Trophoblast cell (in vitro differentiated cells and primary cell): ENCODE measurements around the gene FGFBP1. TPM values are rescaled to one million over a fixed set of nuclear protein-coding genes. Genes with fewer than 3 reads are reported as not detected.
A peak's percentile ranks its signal among the peaks of the same experiment; 100 is the strongest.

Experiments
- DNase-seq, 2 donors: peaks; one replicate each; pipeline ENCODE4 v3.0.0-alpha.2; 2016
- H2AFZ ChIP-seq: 2 replicates; pipeline ENCODE4 v1.6.1; 2013; ENCODE audit warnings: low read length, moderate library complexity, mild to moderate bottlenecking; ENCODE audit not compliant: insufficient read depth, poor library complexity
- H2AK5ac ChIP-seq: 2 replicates; pipeline ENCODE4 v1.6.1; 2013; ENCODE audit warnings: mild to moderate bottlenecking, low read length
- H2BK120ac ChIP-seq: 2 replicates; pipeline ENCODE4 v1.6.1; 2013; ENCODE audit warnings: low read length, mild to moderate bottlenecking, moderate library complexity; ENCODE audit not compliant: insufficient read depth, poor library complexity
- H2BK12ac ChIP-seq: 2 replicates; pipeline ENCODE4 v1.6.1; 2013; ENCODE audit warnings: mild to moderate bottlenecking, low read length, moderate library complexity
- H2BK5ac ChIP-seq: 2 replicates; pipeline ENCODE4 v1.6.1; 2013; ENCODE audit warnings: low read length, low read depth, moderate library complexity, mild to moderate bottlenecking; ENCODE audit not compliant: poor library complexity
- H3K14ac ChIP-seq: 2 replicates; pipeline ENCODE4 v1.6.1; 2013; ENCODE audit warnings: mild to moderate bottlenecking, low read length
- H3K18ac ChIP-seq: 2 replicates; pipeline ENCODE4 v1.6.1; 2013; ENCODE audit warnings: mild to moderate bottlenecking, low read length
- H3K23ac ChIP-seq: 2 replicates; pipeline ENCODE4 v1.6.1; 2013; ENCODE audit warnings: low read length
- H3K27ac ChIP-seq: 2 replicates; pipeline ENCODE4 v1.5.1; 2013; ENCODE audit warnings: low read depth, mild to moderate bottlenecking, inconsistent platforms, low read length, moderate library complexity
- H3K27me3 ChIP-seq: 2 replicates; pipeline ENCODE4 v1.6.1; 2013; ENCODE audit warnings: inconsistent platforms, mild to moderate bottlenecking, low read length, moderate library complexity; ENCODE audit not compliant: insufficient read depth
- H3K36me3 ChIP-seq, 2 experiments: 1 replicate in 1 of 2; 2 replicates in 1 of 2; pipeline ENCODE4 v1.6.1; 2013; ENCODE audit warnings: low read length in 2 of 2, mild to moderate bottlenecking in 2 of 2, moderate library complexity in 1 of 2; ENCODE audit not compliant: insufficient read depth in 2 of 2, control insufficient read depth in 1 of 2
- H3K4ac ChIP-seq: 2 replicates; pipeline ENCODE4 v1.6.1; 2013; ENCODE audit warnings: low read depth, mild to moderate bottlenecking, low read length, moderate library complexity
- H3K4me1 ChIP-seq, 2 experiments: 1 replicate in 1 of 2; 2 replicates in 1 of 2; pipeline ENCODE4 v1.6.1; 2013; ENCODE audit warnings: low read length in 2 of 2, mild to moderate bottlenecking in 2 of 2, moderate library complexity in 1 of 2; ENCODE audit not compliant: insufficient read depth in 2 of 2, control insufficient read depth in 1 of 2
- H3K4me2 ChIP-seq: 2 replicates; pipeline ENCODE4 v1.6.1; 2013; ENCODE audit warnings: inconsistent platforms, mild to moderate bottlenecking, low read length, moderate library complexity
- H3K4me3 ChIP-seq: 2 replicates; pipeline ENCODE4 v1.5.1; 2013; ENCODE audit warnings: mild to moderate bottlenecking, low read depth, low read length, inconsistent platforms
- H3K79me1 ChIP-seq: one replicate; pipeline ENCODE4 v1.6.1; 2013; ENCODE audit warnings: low read length
- H3K79me2 ChIP-seq: 2 replicates; pipeline ENCODE4 v1.6.1; 2013; ENCODE audit warnings: low read length, mild to moderate bottlenecking; ENCODE audit not compliant: control insufficient read depth, insufficient read depth, poor library complexity
- H3K9ac ChIP-seq: 2 replicates; pipeline ENCODE4 v1.6.1; 2013; ENCODE audit warnings: mild to moderate bottlenecking, low read length
- H3K9me3 ChIP-seq: 2 replicates; pipeline ENCODE4 v1.6.1; 2013; ENCODE audit warnings: low read depth, mild to moderate bottlenecking, control low read depth, inconsistent platforms, low read length; ENCODE audit not compliant: insufficient read depth
- H4K12ac ChIP-seq: 2 replicates; pipeline ENCODE4 v1.6.1; 2013; ENCODE audit warnings: low read depth, mild to moderate bottlenecking, low read length, moderate library complexity
- H4K8ac ChIP-seq: 2 replicates; pipeline ENCODE4 v1.6.1; 2013; ENCODE audit warnings: low read depth, mild to moderate bottlenecking, low read length, moderate library complexity
- H4K91ac ChIP-seq: one replicate; pipeline ENCODE4 v1.6.1; 2013; ENCODE audit warnings: low read depth, mild to moderate bottlenecking, low read length, moderate library complexity
- WGBS: extraction: QIAGEN DNeasy Blood & Tissue Kit; methylation state at CpG from one replicate; pipeline ENCODE4 v1.1.7; 2013; ENCODE audit warnings: missing lambda C conversion rate; ENCODE audit not compliant: insufficient read length, insufficient coverage; ENCODE audit errors: extremely low coverage; 5-methylcytosine and 5-hydroxymethylcytosine counted together
- polyA plus RNA-seq: library from polyadenylated mRNA; stranded (reverse); fragments of 200-250 nt; gene quantifications from 2 replicates; pipeline ENCODE4 v1.2.3, GENCODE V29; 2013

FGFBP1 gene
- polyA plus RNA-seq, result 0.48 and 0.79 TPM in 2 replicates

GRCh38 chr4:15938640-15939039 lies at the start of gene FGFBP1:
Gene FGFBP1, minus strand, starts transcription at chr4:15938740. Its CDS starts 2,108 bp downstream, at chr4:15936632.
- H2AFZ ChIP-seq, result no peak within 1 kb of the TSS
- H3K4me3 ChIP-seq, result no peak within 1 kb of the TSS
- H3K79me2 ChIP-seq, result no peaks in the 10 kb centered on the region
- no peak within 1 kb of the TSS for H3K14ac ChIP-seq
- no peak within 1 kb of the TSS for H2BK120ac ChIP-seq
- no peaks in the 10 kb centered on the region for H3K36me3 ChIP-seq
- WGBS, result no CpG with 5 or more reads among the region's 4 CpGs
- H2BK12ac ChIP-seq, result no peak within 1 kb of the TSS
- H3K18ac ChIP-seq, result no peak within 1 kb of the TSS
- H3K4ac ChIP-seq, result no peak within 1 kb of the TSS
- no peak within 1 kb of the TSS for H4K12ac ChIP-seq
- H3K9ac ChIP-seq, result no peak within 1 kb of the TSS
- H3K27ac ChIP-seq, result no peak within 1 kb of the TSS
- no peak within 1 kb of the TSS for H3K4me2 ChIP-seq
- no peak within 1 kb of the TSS for H4K91ac ChIP-seq
- peaks cover 0 to 5% of the 10 kb centered on the region in 2 experiments for H3K4me1 ChIP-seq
- H3K23ac ChIP-seq, result no peak within 1 kb of the TSS
- H2AK5ac ChIP-seq, result no peak within 1 kb of the TSS
- H3K9me3 ChIP-seq, result no peaks in the 10 kb centered on the region
- no peak within 1 kb of the TSS for H4K8ac ChIP-seq
- no peaks in the 10 kb centered on the region for H3K79me1 ChIP-seq
- no peak for DNase-seq
- H3K27me3 ChIP-seq, result no peaks in the 10 kb centered on the region
- no peak within 1 kb of the TSS for H2BK5ac ChIP-seq

GRCh38 chr4:15988222-15988621 lies 49.7 kb upstream of the FGFBP1 start:
- H4K91ac ChIP-seq, result no peak overlapping the region
- no peak overlapping the region for H2BK5ac ChIP-seq
- H4K8ac ChIP-seq, result no peak overlapping the region
- no peak overlapping the region for H3K14ac ChIP-seq
- no peak overlapping the region for H3K4ac ChIP-seq
- no peak overlapping the region for H2BK120ac ChIP-seq
- H3K4me2 ChIP-seq, result no peak overlapping the region
- H3K27ac ChIP-seq, result no peak overlapping the region
- no CpG with 5 or more reads among the region's 1 CpG for WGBS
- H3K9me3 ChIP-seq, result peaks cover 1% of the 10 kb centered on the region
- H3K23ac ChIP-seq, result no peak overlapping the region
- DNase-seq, result no peak
- no peaks in the 10 kb centered on the region for H3K79me1 ChIP-seq
- no peak overlapping the region for H3K9ac ChIP-seq
- H3K18ac ChIP-seq, result no peak overlapping the region
- no peaks in the 10 kb centered on the region for H3K27me3 ChIP-seq
- no peak overlapping the region for H2AFZ ChIP-seq
- no peak overlapping the region for H3K4me3 ChIP-seq
- peaks cover 4 to 5% of the 10 kb centered on the region in 2 experiments for H3K4me1 ChIP-seq
- no peak overlapping the region for H2AK5ac ChIP-seq
- no peaks in the 10 kb centered on the region for H3K79me2 ChIP-seq
- no peak overlapping the region for H4K12ac ChIP-seq
- H2BK12ac ChIP-seq, result no peak overlapping the region
- peaks cover 9 to 13% of the 10 kb centered on the region in 2 experiments for H3K36me3 ChIP-seq

- H2BK12ac ChIP-seq, result no peak overlapping the region
- no peak overlapping the region for H3K27ac ChIP-seq
- H3K36me3 ChIP-seq, result peaks cover 12 to 13% of the 10 kb centered on the region in 2 experiments
- H3K4me2 ChIP-seq, result no peak overlapping the region
- H3K9me3 ChIP-seq, result peaks cover 1% of the 10 kb centered on the region
- no peak overlapping the region for H4K91ac ChIP-seq
- H3K18ac ChIP-seq, result no peak overlapping the region
- no peak overlapping the region for H2AK5ac ChIP-seq
- no peak overlapping the region for H3K9ac ChIP-seq
- no peak overlapping the region for H3K23ac ChIP-seq
- no CpG with 5 or more reads among the region's 5 CpGs for WGBS
- no peak overlapping the region for H2AFZ ChIP-seq
- H4K12ac ChIP-seq, result no peak overlapping the region
- no peak for DNase-seq
- no peak overlapping the region for H3K14ac ChIP-seq
- peaks cover 4 to 11% of the 10 kb centered on the region in 2 experiments for H3K4me1 ChIP-seq
- H3K79me1 ChIP-seq, result no peaks in the 10 kb centered on the region
- no peak overlapping the region for H3K4me3 ChIP-seq
- H3K79me2 ChIP-seq, result no peaks in the 10 kb centered on the region
- no peaks in the 10 kb centered on the region for H3K27me3 ChIP-seq
- H2BK5ac ChIP-seq, result no peak overlapping the region
- no peak overlapping the region for H3K4ac ChIP-seq
- no peak overlapping the region for H2BK120ac ChIP-seq
- no peak overlapping the region for H4K8ac ChIP-seq
Observed at GRCh38 chr4:15986907-15987306, 48.4 kb upstream of the FGFBP1 start.

- H3K79me2 ChIP-seq, result no peaks in the 10 kb centered on the region
- no peak overlapping the region for H3K18ac ChIP-seq
- no peak overlapping the region for H2BK5ac ChIP-seq
- H4K8ac ChIP-seq, result no peak overlapping the region
- no peak overlapping the region for H3K9ac ChIP-seq
- H3K9me3 ChIP-seq, result peaks cover 1% of the 10 kb centered on the region
- H3K4me2 ChIP-seq, result no peak overlapping the region
- no peaks in the 10 kb centered on the region for H3K27me3 ChIP-seq
- no peak overlapping the region for H3K4me3 ChIP-seq
- peaks cover 11 to 13% of the 10 kb centered on the region in 2 experiments for H3K36me3 ChIP-seq
- H3K4ac ChIP-seq, result no peak overlapping the region
- no peak overlapping the region for H4K12ac ChIP-seq
- no peak overlapping the region for H2AFZ ChIP-seq
- peaks cover 4 to 11% of the 10 kb centered on the region in 2 experiments for H3K4me1 ChIP-seq
- no peaks in the 10 kb centered on the region for H3K79me1 ChIP-seq
- no peak overlapping the region for H4K91ac ChIP-seq
- H3K14ac ChIP-seq, result no peak overlapping the region
- H2AK5ac ChIP-seq, result no peak overlapping the region
- DNase-seq, result no peak
- peak overlapping the region; percentile 1 for H3K27ac ChIP-seq
- no peak overlapping the region for H2BK12ac ChIP-seq
- H3K23ac ChIP-seq, result no peak overlapping the region
- no peak overlapping the region for H2BK120ac ChIP-seq
- no CpG with 5 or more reads among the region's 2 CpGs for whole genome bisulfite sequencing
Observed at GRCh38 chr4:15983610-15984009, 45.1 kb upstream of the FGFBP1 start.
